MCF 10A (cell line): ENCODE results near the gene KLF15. TPM values are rescaled to one million over a fixed set of nuclear protein-coding genes. Genes with fewer than 3 reads are reported as not detected.

ENCODE experiments used
- BruUV-seq: library from RNA; stranded (reverse); fragments of 400-500 nt; replicated peaks from 2 replicates; lab custom pipeline; 2021; lab: Mats Ljungman, UMichigan
- CTCF ChIA-PET: fragments of 300-600 bp; sonication (Branson Sonifier 250); formaldehyde crosslinking; extraction: SDS; loops from one replicate; lab custom pipeline; 2021; ENCODE audit warnings: antibody characterized with exemption, inconsistent platforms; lab: Yijun Ruan, JAX
- POLR2A ChIA-PET: fragments of 300-600, 350-650 bp; sonication (Branson Sonifier 250); formaldehyde crosslinking; extraction: SDS; loops from one replicate; lab custom pipeline; 2020; ENCODE audit warnings: antibody characterized with exemption, inconsistent platforms; lab: Yijun Ruan, JAX
- DNase-seq: peaks from one replicate; pipeline ENCODE4 v3.0.0-alpha.2; 2018; ENCODE audit not compliant: unreplicated experiment
- H3K27ac Mint-ChIP-seq: one replicate; pipeline ENCODE4 v1.8.0; 2022; ENCODE audit warnings: mild to moderate bottlenecking, low read depth, mixed read lengths; ENCODE audit not compliant: unreplicated experiment
- H3K27me3 Mint-ChIP-seq: one replicate; pipeline ENCODE4 v1.8.0; 2022; ENCODE audit warnings: mixed read lengths; ENCODE audit not compliant: insufficient read depth, unreplicated experiment
- H3K36me3 Mint-ChIP-seq: one replicate; pipeline ENCODE4 v1.8.0; 2022; ENCODE audit warnings: mild to moderate bottlenecking, moderate library complexity, mixed read lengths; ENCODE audit not compliant: insufficient read depth, unreplicated experiment
- H3K4me1 Mint-ChIP-seq: one replicate; pipeline ENCODE4 v1.8.0; 2022; ENCODE audit warnings: mixed read lengths; ENCODE audit not compliant: insufficient read depth, unreplicated experiment
- H3K4me3 Mint-ChIP-seq: one replicate; pipeline ENCODE4 v1.8.0; 2022; ENCODE audit warnings: mild to moderate bottlenecking, moderate library complexity, mixed read lengths; ENCODE audit not compliant: unreplicated experiment
- H3K9me3 Mint-ChIP-seq: one replicate; pipeline ENCODE4 v1.8.0; 2022; ENCODE audit warnings: mixed read lengths; ENCODE audit not compliant: unreplicated experiment
- intact Hi-C: fragments of 100-400 bp; cut with micrococcal nuclease; formaldehyde crosslinking; loops from 2 replicates; pipeline ENCODE4 v1.14.1; 2022
- total RNA-seq: library from RNA; stranded (reverse); gene quantifications from 2 replicates; pipeline ENCODE4 v1.2.3, GENCODE V29; 2022
- TF ChIP-seq, protein P1 (sequence below): fragments of 200-600 bp; IDR thresholded peaks from one replicate; pipeline ENCODE4 v1.8.0; 2022; ENCODE audit warnings: antibody characterized with exemption, mild to moderate bottlenecking; ENCODE audit not compliant: unreplicated experiment

The KLF15 gene
- total RNA-seq, 1 experiment from 2014 or later: 8.3 TPM

DNA sequence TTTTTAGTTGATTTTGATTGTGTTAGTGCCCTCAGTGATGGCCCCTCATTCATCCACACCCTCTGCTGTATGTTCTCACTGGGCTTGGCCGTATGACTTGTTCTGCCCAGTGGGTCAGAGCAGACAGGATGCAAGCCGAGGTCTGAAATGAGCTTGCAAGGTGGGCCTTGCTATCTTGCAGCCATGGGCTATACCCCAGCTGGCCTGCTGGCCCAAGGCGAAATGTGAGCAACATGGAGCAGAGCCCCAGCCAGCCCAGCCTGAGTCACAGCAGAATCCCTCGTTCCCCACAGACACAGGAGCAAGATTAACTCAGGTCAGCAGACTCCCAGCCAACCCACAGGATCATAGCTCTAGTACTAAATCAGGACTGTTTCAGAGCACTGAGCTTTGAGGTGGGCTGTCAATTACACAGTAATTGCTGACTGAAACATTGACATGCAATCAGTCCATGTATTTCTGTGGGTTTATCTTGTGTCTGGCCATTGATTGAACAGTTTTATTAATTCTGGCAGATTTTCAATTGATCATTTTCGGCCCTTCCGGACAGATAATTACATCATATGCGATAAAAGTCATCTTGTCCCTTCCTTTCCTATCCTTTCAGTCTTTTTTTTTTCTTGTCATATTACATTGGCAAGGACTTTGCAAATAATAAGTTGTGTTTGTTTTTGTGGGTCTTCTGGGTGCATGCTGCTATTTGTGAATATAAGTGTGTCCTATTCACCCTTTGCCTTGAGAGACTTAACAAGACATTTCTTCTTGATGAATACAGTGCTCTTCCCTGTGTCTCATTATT lies 27.1 kb downstream of the KLF15 start:
- TF ChIP-seq, protein P1, sequence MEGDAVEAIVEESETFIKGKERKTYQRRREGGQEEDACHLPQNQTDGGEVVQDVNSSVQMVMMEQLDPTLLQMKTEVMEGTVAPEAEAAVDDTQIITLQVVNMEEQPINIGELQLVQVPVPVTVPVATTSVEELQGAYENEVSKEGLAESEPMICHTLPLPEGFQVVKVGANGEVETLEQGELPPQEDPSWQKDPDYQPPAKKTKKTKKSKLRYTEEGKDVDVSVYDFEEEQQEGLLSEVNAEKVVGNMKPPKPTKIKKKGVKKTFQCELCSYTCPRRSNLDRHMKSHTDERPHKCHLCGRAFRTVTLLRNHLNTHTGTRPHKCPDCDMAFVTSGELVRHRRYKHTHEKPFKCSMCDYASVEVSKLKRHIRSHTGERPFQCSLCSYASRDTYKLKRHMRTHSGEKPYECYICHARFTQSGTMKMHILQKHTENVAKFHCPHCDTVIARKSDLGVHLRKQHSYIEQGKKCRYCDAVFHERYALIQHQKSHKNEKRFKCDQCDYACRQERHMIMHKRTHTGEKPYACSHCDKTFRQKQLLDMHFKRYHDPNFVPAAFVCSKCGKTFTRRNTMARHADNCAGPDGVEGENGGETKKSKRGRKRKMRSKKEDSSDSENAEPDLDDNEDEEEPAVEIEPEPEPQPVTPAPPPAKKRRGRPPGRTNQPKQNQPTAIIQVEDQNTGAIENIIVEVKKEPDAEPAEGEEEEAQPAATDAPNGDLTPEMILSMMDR: no peak
- H3K9me3 Mint-ChIP-seq: peaks cover 22% of the 10 kb centered on the region
- POLR2A ChIA-PET: no interaction called here
- no peaks in the 10 kb centered on the region for H3K4me1 Mint-ChIP-seq
- CTCF ChIA-PET: no interaction called here
- H3K27ac Mint-ChIP-seq: no peak overlapping the region
- no peaks in the 10 kb centered on the region for H3K36me3 Mint-ChIP-seq
- no TSS peak for BruUV-seq
- intact Hi-C loops: no loop called here
- H3K27me3 Mint-ChIP-seq: peaks cover 46% of the 10 kb centered on the region
- no peak overlapping the region for H3K4me3 Mint-ChIP-seq
- DNase-seq: no peak

DNA sequence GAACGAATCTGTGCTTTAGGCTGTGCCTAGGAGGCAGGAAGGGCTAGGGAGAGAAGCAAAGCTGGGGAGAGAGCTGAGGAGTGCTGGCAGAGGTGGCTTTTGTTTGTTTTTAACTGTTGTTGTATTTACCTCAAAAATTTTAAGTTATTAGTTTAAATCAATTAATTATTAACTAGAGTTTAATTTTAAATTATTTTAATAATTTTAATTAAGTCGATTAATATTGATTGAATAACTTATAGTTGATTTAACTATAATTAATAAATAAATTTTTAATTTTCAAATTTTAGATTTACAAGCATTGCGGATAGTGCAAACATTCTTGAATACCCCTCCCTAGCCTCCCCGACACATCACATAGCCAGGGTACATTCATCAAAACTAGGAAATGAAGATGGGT lies 30.6 kb downstream of the KLF15 start:
- Mint-ChIP-seq H3K36me3 (no peaks in the 10 kb centered on the region), H3K4me1 (no peaks in the 10 kb centered on the region), H3K9me3 (peaks cover 22% of the 10 kb centered on the region), H3K27me3 (peaks cover 58% of the 10 kb centered on the region), H3K27ac (no peak overlapping the region), H3K4me3 (no peak overlapping the region)
- intact Hi-C loops: no loop called here
- no TSS peak for BruUV-seq
- TF ChIP-seq, protein P1: no peak
- ChIA-PET POLR2A (no interaction called here), CTCF (no interaction called here)
- no peak for DNase-seq

DNA sequence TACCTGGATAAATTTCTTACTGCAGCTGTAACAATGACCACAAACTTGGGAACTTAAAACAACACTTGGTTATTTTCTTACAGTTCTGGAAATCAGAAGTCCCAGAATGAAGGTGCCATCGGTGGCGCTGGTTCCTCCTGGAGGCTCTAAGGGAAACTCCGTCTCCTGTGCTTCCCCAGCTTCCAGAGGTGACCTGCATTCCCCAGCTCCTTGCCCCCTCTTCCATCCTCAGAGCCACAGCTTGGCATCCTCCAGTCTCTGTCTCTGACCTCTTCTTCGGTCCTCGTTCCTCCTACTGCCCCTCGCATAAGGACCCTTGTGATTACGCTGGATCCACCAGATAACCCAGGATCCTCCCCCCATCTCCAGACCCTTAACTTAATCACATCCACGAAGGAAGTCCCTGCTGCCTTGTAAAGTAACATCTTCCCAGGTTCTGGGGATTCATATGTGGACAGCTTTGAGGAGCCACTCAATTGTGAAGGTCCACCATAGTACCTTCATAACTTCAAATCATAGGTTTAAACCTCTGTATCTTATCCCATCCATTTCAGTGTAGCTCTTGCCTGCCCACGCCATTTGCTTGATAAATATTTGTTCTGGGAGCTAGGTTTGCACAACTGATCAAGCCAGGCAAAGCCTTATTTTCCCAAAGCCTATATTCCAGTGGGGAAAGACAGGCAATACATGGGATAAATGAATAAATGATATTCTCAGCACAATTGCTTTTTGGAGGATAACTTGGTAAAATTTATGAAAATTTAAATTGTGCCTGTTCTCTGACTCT lies 34.8 kb downstream of the KLF15 start:
- Mint-ChIP-seq H3K27me3 (peaks cover 23% of the 10 kb centered on the region), H3K4me1 (no peaks in the 10 kb centered on the region)
- CTCF ChIA-PET: no interaction called here

DNA sequence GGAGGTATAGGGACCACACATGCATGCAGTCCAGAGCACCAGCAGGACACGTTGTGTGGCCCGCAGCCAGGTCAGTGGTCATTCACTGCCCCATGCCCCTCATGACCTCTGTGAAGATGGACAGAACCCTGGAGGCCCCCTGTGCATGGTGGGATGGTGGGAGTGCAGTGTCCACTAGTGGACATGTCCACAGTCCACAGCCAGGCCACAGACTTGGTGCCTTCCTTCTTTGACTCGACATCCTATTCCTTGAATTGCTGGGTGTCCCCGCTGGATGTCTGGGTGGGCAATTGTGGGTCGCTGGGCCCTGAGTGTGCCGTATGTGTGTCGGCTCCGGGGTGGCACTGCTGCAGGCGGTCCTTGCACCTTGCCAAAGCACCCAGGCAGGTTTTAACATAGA lies 35.7 kb downstream of the KLF15 start:
- intact Hi-C loops: no loop called here
- no TSS peak for BruUV-seq
- TF ChIP-seq, protein P1: no peak
- DNase-seq: no peak
- ChIA-PET CTCF (no interaction called here), POLR2A (no interaction called here)
- H3K36me3 Mint-ChIP-seq: no peaks in the 10 kb centered on the region
- peaks cover 15% of the 10 kb centered on the region for H3K27me3 Mint-ChIP-seq
- H3K9me3 Mint-ChIP-seq: peaks cover 4% of the 10 kb centered on the region
- H3K27ac Mint-ChIP-seq: no peak overlapping the region
- no peaks in the 10 kb centered on the region for H3K4me1 Mint-ChIP-seq
- no peak overlapping the region for H3K4me3 Mint-ChIP-seq

More for the DNA sequence above, 34.8 kb downstream of the KLF15 start:
- TF ChIP-seq, protein P1: no peak
- Mint-ChIP-seq H3K4me3 (no peak overlapping the region), H3K36me3 (no peaks in the 10 kb centered on the region), H3K27ac (no peak overlapping the region), H3K9me3 (peaks cover 7% of the 10 kb centered on the region)
- no TSS peak for BruUV-seq
- POLR2A ChIA-PET: no interaction called here
- DNase-seq: no peak
- intact Hi-C loops: no loop called here
